Activated CD8-positive, alpha-beta T cell treated with anti-CD3 and anti-CD28 coated beads, Interleukin-2, amount 10 ng/mL, durations not matched to agents 7 days and 5 days (primary cell): ENCODE results near the gene SLK. TPM values are rescaled to one million over a fixed set of nuclear protein-coding genes. Genes with fewer than 3 reads are reported as not detected.

ENCODE experiments used
- ATAC-seq: fragments of 150-1000 bp; cut with Tn5 transposase; one replicate; pipeline ENCODE4 v1.10.0; 2021; ENCODE audit warnings: moderate library complexity
- CTCF ChIA-PET: fragments of 350-600 bp; sonication (Branson Sonifier 250); formaldehyde crosslinking; loops from one replicate; lab custom pipeline; 2021; ENCODE audit warnings: antibody characterized with exemption; lab: Charles Lee
- POLR2A ChIA-PET: fragments of 350-600 bp; sonication (Branson Sonifier 250); formaldehyde crosslinking; loops from one replicate; lab custom pipeline; 2021; ENCODE audit warnings: antibody characterized with exemption; lab: Charles Lee
- DNase-seq: peaks from one replicate; pipeline ENCODE4 v3.0.0-alpha.2; 2020
- H3K27ac Mint-ChIP-seq: one replicate; pipeline ENCODE4 v1.8.0; 2021; ENCODE audit warnings: mild to moderate bottlenecking, mixed read lengths
- H3K27me3 Mint-ChIP-seq: one replicate; pipeline ENCODE4 v1.8.0; 2021; ENCODE audit warnings: low read depth, mixed read lengths
- H3K36me3 Mint-ChIP-seq: one replicate; pipeline ENCODE4 v1.8.0; 2021; ENCODE audit warnings: low read depth, mixed read lengths
- H3K4me1 Mint-ChIP-seq: one replicate; pipeline ENCODE4 v1.8.0; 2021; ENCODE audit warnings: low read depth, mixed read lengths
- H3K4me3 Mint-ChIP-seq: one replicate; pipeline ENCODE4 v1.8.0; 2021; ENCODE audit warnings: mild to moderate bottlenecking, mixed read lengths
- H3K9me3 Mint-ChIP-seq: one replicate; pipeline ENCODE4 v1.8.0; 2022; ENCODE audit warnings: mixed read lengths; ENCODE audit not compliant: insufficient read depth
- total RNA-seq, 2 experiments: library from RNA; stranded (reverse); gene quantifications; one replicate each; pipeline ENCODE4 v1.2.3, GENCODE V29; 2021

The SLK gene
- total RNA-seq, 2 experiments from 2014 or later, result 32.6 to 33.5 TPM

GRCh38 chr10:103969857-103970627, 3.1 kb downstream of the SLK start:
- Mint-ChIP-seq H3K4me3 (peak overlapping the region; percentile 88), H3K4me1 (peaks cover 40% of the 10 kb centered on the region), H3K36me3 (peaks cover 30% of the 10 kb centered on the region), H3K9me3 (no peaks in the 10 kb centered on the region), H3K27me3 (no peaks in the 10 kb centered on the region), H3K27ac (no peak overlapping the region)
- DNase-seq, result no peak
- ATAC-seq, result no peak
- CTCF ChIA-PET, result interaction anchor here (0.8 to 2.6 kb wide), 9 partner anchors 9 to 257 kb away, joined by 3 to 12 read pairs (median 5); partner anchors contain the start of gene SFR1
- POLR2A ChIA-PET, result interaction anchor here (1.5 to 1.6 kb wide), 2 partner anchors 13 to 157 kb away, joined by 3 to 6 read pairs; no protein-coding TSS in a partner anchor

DNA sequence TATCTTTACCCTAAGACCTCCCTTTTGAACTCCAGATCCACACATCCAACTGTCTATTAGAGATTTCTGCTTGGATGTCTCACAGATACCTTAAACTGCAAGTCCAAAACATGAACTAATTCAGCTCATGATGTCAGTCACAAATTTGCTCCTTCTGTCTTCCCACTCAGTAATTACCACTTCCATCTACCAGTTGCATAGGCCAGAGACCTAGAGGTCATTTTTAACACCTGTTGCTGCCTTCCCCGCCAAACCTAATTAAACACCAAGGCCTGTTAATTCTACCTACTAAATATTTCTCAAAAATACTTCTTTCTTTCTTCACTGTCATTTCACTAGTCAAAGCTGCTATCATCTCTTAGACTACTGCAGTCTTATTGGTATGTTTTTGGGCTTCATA, 8.2 kb downstream of the SLK start:
- Mint-ChIP-seq H3K27ac (no peak overlapping the region), H3K27me3 (no peaks in the 10 kb centered on the region), H3K4me3 (no peak overlapping the region), H3K9me3 (no peaks in the 10 kb centered on the region), H3K4me1 (peaks cover 21% of the 10 kb centered on the region), H3K36me3 (peaks cover 19% of the 10 kb centered on the region)
- CTCF ChIA-PET, result no interaction called here
- POLR2A ChIA-PET, result no interaction called here
- DNase-seq (no peak), ATAC-seq (no peak)

DNA sequence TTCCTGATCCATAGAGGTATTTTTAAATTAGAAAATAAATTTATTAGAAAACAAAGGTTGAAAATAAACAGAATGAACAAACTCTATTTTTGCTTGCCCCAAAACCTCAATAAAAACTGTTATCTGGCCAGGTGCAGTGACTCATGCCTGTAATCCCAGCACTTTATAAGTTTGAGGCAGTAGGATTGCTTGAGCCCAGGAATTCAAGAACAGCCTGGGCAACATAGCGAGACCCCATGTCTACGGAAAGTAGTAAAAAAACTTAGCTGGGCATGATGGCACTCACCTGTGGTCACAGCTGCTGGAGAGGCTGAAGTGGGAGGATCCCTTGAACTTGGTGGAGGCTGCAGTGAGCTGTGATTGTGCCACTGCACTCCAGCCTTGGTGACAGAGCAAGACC, 10.3 kb downstream of the SLK start:
- ChIA-PET POLR2A (interaction anchor here (0.6 kb wide), 1 partner anchor 550 kb away, joined by 4 read pairs; no protein-coding TSS in a partner anchor), CTCF (no interaction called here)
- Mint-ChIP-seq H3K36me3 (peaks cover 24% of the 10 kb centered on the region), H3K4me1 (peaks cover 32% of the 10 kb centered on the region), H3K4me3 (no peak overlapping the region), H3K27me3 (no peaks in the 10 kb centered on the region), H3K27ac (no peak overlapping the region), H3K9me3 (no peaks in the 10 kb centered on the region)
- no peak for DNase-seq
- no peak for ATAC-seq

- ATAC-seq (no peak), DNase-seq (no peak)
- H3K9me3 Mint-ChIP-seq, result no peaks in the 10 kb centered on the region
- H3K4me1 Mint-ChIP-seq, result peaks cover 51% of the 10 kb centered on the region
- H3K36me3 Mint-ChIP-seq, result peaks cover 16% of the 10 kb centered on the region
- POLR2A ChIA-PET, result interaction anchor here (0.7 kb wide), 1 partner anchor 69 kb away, joined by 3 read pairs; no protein-coding TSS in a partner anchor
- H3K27ac Mint-ChIP-seq, result no peak overlapping the region
- H3K27me3 Mint-ChIP-seq, result no peaks in the 10 kb centered on the region
- H3K4me3 Mint-ChIP-seq, result no peak overlapping the region
- CTCF ChIA-PET, result interaction anchor here (0.7 to 1.4 kb wide), 2 partner anchors 10 to 59 kb away, joined by 3 to 4 read pairs; no protein-coding TSS in a partner anchor
Measured at GRCh38 chr10:103979530-103979929, 12.6 kb downstream of the SLK start.

DNA sequence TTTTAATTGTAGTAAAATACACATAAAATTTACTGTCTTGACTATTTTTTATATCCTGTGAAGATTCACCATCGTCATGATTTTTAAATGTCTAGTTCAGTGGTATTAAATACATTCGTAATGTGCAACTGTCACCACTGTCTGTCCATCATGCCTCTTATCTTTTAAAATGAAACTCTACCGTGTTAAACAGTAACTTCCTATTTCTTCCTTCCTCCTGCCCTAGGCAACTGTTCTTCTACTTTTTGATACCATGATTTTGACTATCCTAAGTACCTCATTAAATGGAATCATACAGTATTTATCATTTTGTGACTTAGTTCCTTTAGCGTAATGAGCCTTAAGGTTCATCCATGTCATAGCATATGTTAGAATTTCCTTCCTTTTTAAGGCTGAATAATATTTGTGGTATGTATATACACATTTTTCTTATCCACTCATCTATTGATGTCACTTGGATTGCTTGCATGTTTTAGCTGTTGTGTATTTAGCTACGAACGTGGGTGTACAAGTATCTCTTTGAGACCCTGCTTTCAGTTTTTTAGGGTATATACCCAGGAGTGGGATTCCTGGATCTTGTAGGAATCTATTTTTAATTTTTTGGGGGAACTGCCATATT, 13.5 kb downstream of the SLK start:
- POLR2A ChIA-PET, result no interaction called here

DNA sequence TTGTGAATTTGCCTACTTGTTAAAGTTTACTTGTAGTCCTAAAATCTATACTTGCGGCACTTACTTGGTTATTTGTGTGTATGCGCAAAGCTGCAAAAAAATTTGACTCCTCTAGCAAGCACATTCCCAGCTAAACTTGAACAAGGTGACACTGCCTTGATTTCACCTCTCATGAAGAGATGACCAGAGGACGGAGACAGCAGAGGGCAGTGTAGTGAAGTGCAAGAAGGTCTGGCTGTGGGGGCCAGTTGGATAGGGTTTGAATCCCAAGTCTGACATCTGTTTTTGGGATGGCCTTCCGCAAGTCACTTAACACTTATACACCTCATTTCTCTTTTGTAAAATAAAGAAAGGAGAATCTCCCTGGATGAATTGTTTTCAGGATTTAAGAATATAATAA, 15.7 kb downstream of the SLK start:
- ChIA-PET POLR2A (interaction anchor here (0.6 to 1.8 kb wide), 9 partner anchors 13 to 139 kb away, joined by 3 to 6 read pairs (median 4); partner anchors contain the start of gene SFR1), CTCF (interaction anchor here (0.9 to 1.8 kb wide), 16 partner anchors 9 to 139 kb away, joined by 3 to 9 read pairs (median 4); partner anchors contain the start of gene SLK)
- Mint-ChIP-seq H3K27me3 (no peaks in the 10 kb centered on the region), H3K4me1 (peaks cover 59% of the 10 kb centered on the region), H3K4me3 (peak overlapping the region; percentile 56), H3K27ac (peak overlapping the region; percentile 62), H3K36me3 (peaks cover 13% of the 10 kb centered on the region), H3K9me3 (no peaks in the 10 kb centered on the region)
- no peak for ATAC-seq
- no peak for DNase-seq

More for the DNA sequence above, 13.5 kb downstream of the SLK start:
- no peak for ATAC-seq
- Mint-ChIP-seq H3K4me1 (peaks cover 54% of the 10 kb centered on the region), H3K27ac (no peak overlapping the region), H3K9me3 (no peaks in the 10 kb centered on the region), H3K36me3 (peaks cover 13% of the 10 kb centered on the region), H3K27me3 (no peaks in the 10 kb centered on the region), H3K4me3 (no peak overlapping the region)
- no peak for DNase-seq
- CTCF ChIA-PET, result interaction anchor here (1.2 to 1.7 kb wide), 2 partner anchors 95 to 142 kb away, joined by 3 read pairs; partner anchors contain the start of gene SFR1

DNA sequence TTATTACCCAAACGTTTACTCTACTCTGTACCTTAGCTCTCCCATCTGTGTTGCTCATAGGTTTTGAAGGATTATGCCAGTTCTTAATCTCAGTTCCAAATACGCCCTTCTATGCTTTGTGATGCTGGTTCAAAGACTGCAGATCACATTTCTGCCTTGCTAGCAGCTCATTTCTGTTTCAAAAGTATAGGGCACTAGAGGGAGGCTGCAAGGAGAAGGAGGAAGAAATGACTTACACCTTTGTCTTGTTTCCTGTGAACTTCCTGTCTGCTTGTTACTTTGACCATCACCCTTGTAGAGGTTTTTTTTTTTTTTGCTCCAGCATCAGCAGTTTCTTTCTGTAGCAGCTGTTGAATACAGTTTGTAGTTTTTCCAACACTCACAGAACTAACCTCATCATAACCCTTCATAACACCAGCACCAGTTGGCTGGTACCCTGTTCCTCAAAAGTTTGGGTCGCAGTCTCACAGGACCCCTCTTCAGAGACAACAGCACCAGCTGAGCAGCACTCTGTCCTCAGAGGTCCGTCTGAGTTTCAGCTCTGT, 16.5 kb downstream of the SLK start:
- Mint-ChIP-seq H3K27me3 (no peaks in the 10 kb centered on the region), H3K4me3 (peak overlapping the region; percentile 56), H3K36me3 (peaks cover 11% of the 10 kb centered on the region), H3K4me1 (peaks cover 59% of the 10 kb centered on the region), H3K27ac (peak overlapping the region; percentile 88), H3K9me3 (no peaks in the 10 kb centered on the region)
- ATAC-seq, result peak; percentile 96
- ChIA-PET CTCF (interaction anchor here (0.7 to 1.8 kb wide), 19 partner anchors 9 to 138 kb away, joined by 3 to 9 read pairs (median 4); partner anchors contain the start of gene SLK), POLR2A (interaction anchor here (0.6 to 1.8 kb wide), 8 partner anchors 12 to 138 kb away, joined by 3 to 6 read pairs (median 4); partner anchors contain the start of gene SFR1)
- DNase-seq, result peak; percentile 37

GRCh38 chr10:103985726-103986125, 18.8 kb downstream of the SLK start:
- H3K4me3 Mint-ChIP-seq, result no peak overlapping the region
- POLR2A ChIA-PET, result no interaction called here
- H3K36me3 Mint-ChIP-seq, result peaks cover 8% of the 10 kb centered on the region
- no peak overlapping the region for H3K27ac Mint-ChIP-seq
- CTCF ChIA-PET, result interaction anchor here (1.1 kb wide), 1 partner anchor 13 kb away, joined by 3 read pairs; no protein-coding TSS in a partner anchor
- peaks cover 56% of the 10 kb centered on the region for H3K4me1 Mint-ChIP-seq
- no peaks in the 10 kb centered on the region for H3K27me3 Mint-ChIP-seq
- H3K9me3 Mint-ChIP-seq, result no peaks in the 10 kb centered on the region
- ATAC-seq (no peak), DNase-seq (no peak)

GRCh38 chr10:103986360-103986759, 19.4 kb downstream of the SLK start:
- no peaks in the 10 kb centered on the region for H3K27me3 Mint-ChIP-seq
- CTCF ChIA-PET, result interaction anchor here (1.1 kb wide), 1 partner anchor 12 kb away, joined by 3 read pairs; no protein-coding TSS in a partner anchor
- H3K4me3 Mint-ChIP-seq, result no peak overlapping the region
- peaks cover 7% of the 10 kb centered on the region for H3K36me3 Mint-ChIP-seq
- POLR2A ChIA-PET, result interaction anchor here (0.8 to 1.1 kb wide), 2 partner anchors 19 to 136 kb away, joined by 3 read pairs; partner anchors contain the start of gene SFR1
- DNase-seq (no peak), ATAC-seq (peak; percentile 28)
- peaks cover 50% of the 10 kb centered on the region for H3K4me1 Mint-ChIP-seq
- no peak overlapping the region for H3K27ac Mint-ChIP-seq
- no peaks in the 10 kb centered on the region for H3K9me3 Mint-ChIP-seq

DNA sequence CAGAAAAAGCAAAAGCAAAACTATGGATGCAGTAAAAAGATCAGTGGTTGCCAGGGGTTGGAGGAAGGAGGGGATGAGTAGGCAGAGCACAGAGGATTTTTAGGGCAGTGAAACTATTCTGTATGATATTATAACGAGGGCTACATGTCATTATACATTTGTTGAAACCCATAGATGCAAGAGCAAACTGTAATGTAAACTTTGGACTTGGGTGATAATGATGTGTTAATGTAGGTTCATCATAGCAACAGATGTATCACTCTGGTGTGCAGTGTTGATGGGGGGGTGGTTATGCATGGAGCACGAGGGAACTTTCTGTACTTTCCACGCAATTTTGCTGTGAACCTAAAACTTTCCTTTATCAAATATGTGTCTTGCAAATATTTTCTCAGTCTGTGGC, 23.2 kb downstream of the SLK start:
- CTCF ChIA-PET, result interaction anchor here (1.2 kb wide), 1 partner anchor 16 kb away, joined by 3 read pairs; no protein-coding TSS in a partner anchor
- Mint-ChIP-seq H3K27ac (no peak overlapping the region), H3K27me3 (no peaks in the 10 kb centered on the region), H3K36me3 (peaks cover 18% of the 10 kb centered on the region), H3K4me1 (peaks cover 18% of the 10 kb centered on the region), H3K9me3 (no peaks in the 10 kb centered on the region), H3K4me3 (no peak overlapping the region)
- POLR2A ChIA-PET, result no interaction called here
- DNase-seq (no peak), ATAC-seq (no peak)

- CTCF ChIA-PET, result interaction anchor here (1.2 kb wide), 1 partner anchor 15 kb away, joined by 3 read pairs; no protein-coding TSS in a partner anchor
- H3K27ac Mint-ChIP-seq, result no peak overlapping the region
- no peaks in the 10 kb centered on the region for H3K9me3 Mint-ChIP-seq
- H3K4me1 Mint-ChIP-seq, result peaks cover 15% of the 10 kb centered on the region
- DNase-seq (no peak), ATAC-seq (no peak)
- no peak overlapping the region for H3K4me3 Mint-ChIP-seq
- H3K36me3 Mint-ChIP-seq, result peaks cover 19% of the 10 kb centered on the region
- POLR2A ChIA-PET, result no interaction called here
- H3K27me3 Mint-ChIP-seq, result no peaks in the 10 kb centered on the region
Measured at GRCh38 chr10:103990531-103990930, 23.6 kb downstream of the SLK start.
